Measurements from ENCODE around the gene ERV3-1.
"Not testable (repeated sequence)": the region's sequence is repeated elsewhere in the genome, so short reads cannot be mapped to it uniquely, and the experiment has no call there.

Gene ERV3-1

DNA sequence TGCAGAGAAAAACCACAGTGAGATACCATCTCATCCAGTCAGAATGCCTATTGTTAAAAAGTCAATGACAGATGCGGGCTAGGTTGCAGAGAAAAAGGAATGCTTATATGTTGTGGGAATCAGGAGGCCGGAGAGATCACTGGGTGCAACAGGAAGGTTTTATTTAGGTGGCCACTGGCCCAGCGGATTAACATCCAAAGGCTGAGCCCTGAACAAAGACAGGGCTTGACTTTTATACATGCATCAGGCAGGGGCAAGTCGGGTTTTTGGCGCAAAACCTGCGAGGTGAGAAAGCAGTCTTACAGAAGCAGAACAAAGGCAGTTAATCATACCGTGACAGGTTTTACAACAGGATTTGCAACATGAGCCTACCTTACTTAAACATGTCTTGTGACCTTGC is 16.3 kb downstream of the ERV3-1 start:
- no peak for DNase-seq (ENCODE audit: low read depth in 2 of 2)
- TF ChIP-seq, protein P1, sequence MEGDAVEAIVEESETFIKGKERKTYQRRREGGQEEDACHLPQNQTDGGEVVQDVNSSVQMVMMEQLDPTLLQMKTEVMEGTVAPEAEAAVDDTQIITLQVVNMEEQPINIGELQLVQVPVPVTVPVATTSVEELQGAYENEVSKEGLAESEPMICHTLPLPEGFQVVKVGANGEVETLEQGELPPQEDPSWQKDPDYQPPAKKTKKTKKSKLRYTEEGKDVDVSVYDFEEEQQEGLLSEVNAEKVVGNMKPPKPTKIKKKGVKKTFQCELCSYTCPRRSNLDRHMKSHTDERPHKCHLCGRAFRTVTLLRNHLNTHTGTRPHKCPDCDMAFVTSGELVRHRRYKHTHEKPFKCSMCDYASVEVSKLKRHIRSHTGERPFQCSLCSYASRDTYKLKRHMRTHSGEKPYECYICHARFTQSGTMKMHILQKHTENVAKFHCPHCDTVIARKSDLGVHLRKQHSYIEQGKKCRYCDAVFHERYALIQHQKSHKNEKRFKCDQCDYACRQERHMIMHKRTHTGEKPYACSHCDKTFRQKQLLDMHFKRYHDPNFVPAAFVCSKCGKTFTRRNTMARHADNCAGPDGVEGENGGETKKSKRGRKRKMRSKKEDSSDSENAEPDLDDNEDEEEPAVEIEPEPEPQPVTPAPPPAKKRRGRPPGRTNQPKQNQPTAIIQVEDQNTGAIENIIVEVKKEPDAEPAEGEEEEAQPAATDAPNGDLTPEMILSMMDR (IDR thresholded peaks at IDR 0.05; ENCODE audit: low read depth, low read length), result no peak
- no peak overlapping the region for H3K4me3 ChIP-seq (replicated peaks in 1 of 2; ENCODE audit: low read depth in 2 of 2, low read length in 2 of 2)

DNA sequence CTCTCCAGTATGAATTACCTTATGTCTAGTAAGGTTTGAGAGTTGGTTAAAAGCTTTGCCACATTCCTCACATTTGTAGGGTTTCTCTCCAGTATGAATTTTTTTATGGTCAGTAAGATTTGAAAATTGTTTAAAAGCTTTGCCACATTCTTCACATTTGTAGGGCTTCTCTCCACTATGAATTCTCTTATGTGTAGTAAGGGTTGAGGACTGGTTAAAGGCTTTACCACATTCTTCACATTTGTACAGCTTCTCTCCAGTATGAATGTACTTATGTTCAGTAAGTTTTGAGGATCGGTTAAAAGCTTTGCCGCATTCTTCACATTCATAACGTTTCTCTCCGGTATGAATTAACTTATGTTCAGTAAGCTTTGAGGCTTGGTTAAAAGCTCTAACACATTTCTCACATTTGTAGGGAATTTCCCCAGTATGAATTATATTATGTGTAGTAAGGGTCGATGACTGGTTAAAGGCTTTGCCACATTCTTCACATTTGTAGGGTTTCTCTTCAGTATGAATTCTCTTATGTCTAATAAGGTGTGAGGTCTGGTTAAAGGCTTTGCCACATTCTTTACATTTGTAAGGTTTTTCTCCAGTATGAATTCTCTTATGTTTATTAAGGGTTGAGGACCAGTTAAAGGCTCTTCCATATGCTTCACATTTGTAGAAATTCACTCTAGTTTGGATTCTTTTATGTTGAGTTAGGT is 27.8 kb downstream of the ERV3-1 start:
- DNase-seq (ENCODE audit: low read depth in 2 of 2), result no peak
- TF ChIP-seq, protein P1 (IDR thresholded peaks at IDR 0.05; ENCODE audit: low read depth, low read length), result no peak
- H3K4me3 ChIP-seq (replicated peaks in 1 of 2; ENCODE audit: low read depth in 2 of 2, low read length in 2 of 2), result no peak overlapping the region

DNA sequence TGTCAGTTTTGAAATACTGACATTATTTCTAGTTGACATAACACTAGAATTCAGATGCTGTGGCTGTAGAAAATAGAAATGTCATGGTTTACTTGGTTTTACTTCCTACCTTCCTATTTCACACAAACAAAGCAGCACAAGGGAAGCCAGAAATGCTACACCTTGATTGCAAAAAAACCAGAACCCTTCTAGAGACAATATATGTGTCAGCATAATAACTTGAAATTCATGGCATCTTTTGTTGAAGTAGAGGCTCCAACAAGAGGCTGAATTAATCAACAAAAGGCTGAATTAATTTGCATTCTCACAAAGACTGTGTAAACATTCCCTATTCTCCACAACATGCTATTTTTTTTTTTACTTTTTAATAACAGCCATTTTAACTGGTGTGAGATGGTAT is 40.9 kb downstream of the ERV3-1 start:
- no peak overlapping the region for H3K4me3 ChIP-seq (replicated peaks in 1 of 2; ENCODE audit: low read depth in 2 of 2, low read length in 2 of 2)
- TF ChIP-seq, protein P1 (IDR thresholded peaks at IDR 0.05; ENCODE audit: low read depth, low read length), result no peak
- DNase-seq (ENCODE audit: low read depth in 2 of 2), result no peak

DNA sequence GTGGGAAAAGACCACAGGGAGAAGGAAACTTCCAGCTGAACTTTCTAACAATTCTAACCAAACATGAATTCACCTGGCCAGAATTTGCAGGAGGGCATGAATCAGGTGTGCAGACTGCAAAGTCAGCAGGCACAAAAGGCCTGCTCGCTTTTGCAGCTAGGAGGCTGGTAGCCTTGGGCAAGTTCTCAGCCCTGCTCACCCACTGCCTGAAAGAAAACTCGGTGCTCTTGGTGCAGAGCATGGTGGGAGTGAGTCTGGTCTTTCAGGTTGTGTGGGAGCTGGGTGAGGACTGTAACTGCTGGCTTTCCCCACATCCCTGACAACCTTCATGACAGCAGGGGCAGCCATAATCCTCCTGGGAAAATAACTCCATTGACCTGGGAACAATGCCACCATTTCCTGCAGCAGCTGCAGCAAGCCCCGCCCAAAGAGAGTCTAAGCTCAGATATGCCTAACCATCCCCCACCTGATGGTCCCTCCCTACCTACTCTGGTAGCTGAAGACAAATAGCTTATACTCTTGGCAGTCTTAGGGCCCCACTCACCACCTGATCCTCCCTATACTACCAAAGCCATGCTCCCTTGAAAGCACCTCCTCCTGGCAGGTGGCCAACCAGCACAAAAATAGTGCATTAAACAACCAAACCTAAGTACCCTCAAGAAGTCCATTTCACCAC is 47.3 kb downstream of the ERV3-1 start:
- no peak for DNase-seq (ENCODE audit: low read depth in 2 of 2)
- TF ChIP-seq, protein P1 (IDR thresholded peaks at IDR 0.05; ENCODE audit: low read depth, low read length), result no peak
- no peak overlapping the region for H3K4me3 ChIP-seq (replicated peaks in 1 of 2; ENCODE audit: low read depth in 2 of 2, low read length in 2 of 2)

DNA sequence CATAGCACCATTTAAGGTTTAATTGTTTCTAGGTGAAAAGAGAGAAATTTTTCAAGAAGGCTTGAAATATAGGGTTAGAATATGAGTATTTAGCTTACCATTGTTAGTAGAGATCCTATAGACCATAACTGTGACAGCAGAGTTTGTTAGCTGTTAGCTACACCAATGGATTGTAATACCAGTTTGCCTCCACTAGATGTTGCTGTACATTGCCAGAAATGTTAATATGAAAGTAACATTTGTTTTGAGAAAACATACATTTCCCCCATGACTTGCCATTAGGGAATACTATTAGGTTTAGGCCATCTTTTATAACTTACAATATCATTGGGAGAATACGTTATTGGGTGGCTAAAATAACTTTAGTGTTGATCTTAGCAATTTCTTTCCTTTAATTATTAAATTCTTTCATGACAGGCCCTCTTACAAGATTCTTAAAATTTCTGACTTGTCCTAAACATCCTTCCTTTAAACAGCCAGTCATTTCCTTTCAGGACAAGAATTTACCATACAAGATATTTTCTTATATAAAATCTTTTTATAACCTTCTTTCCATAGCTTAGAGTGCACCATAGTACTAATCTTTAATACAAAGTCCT is 55.1 kb downstream of the ERV3-1 start:
- TF ChIP-seq, protein P1 (IDR thresholded peaks at IDR 0.05; ENCODE audit: low read depth, low read length), result peak; percentile 73
- DNase-seq (ENCODE audit: low read depth in 2 of 2), result peak; percentile 66 to 69
- no peak overlapping the region for H3K4me3 ChIP-seq (replicated peaks in 1 of 2; ENCODE audit: low read depth in 2 of 2, low read length in 2 of 2)

DNA sequence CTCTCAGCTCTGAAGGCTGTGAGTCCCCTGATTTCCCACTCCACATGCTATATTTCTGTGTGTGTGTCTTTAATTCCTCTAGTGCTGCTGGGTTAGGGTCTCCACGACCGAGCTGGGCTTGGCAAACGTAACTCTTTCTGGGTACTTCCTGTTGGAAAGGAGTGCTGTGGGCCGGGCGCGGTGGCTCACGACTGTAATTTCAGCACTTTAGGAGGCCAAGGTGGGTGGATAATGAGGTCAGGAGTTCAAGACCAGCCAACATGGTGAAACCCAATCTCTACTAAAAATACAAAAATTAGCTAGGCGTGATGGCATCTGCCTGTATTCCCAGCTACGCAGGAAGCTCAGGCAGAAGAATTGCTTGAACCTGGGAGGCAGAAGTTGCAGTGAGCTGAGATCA is 55.8 kb downstream of the ERV3-1 start:
- DNase-seq (ENCODE audit: low read depth in 2 of 2); H3K4me3 ChIP-seq (replicated peaks in 1 of 2; ENCODE audit: low read depth in 2 of 2, low read length in 2 of 2): not testable (repeated sequence)

DNA sequence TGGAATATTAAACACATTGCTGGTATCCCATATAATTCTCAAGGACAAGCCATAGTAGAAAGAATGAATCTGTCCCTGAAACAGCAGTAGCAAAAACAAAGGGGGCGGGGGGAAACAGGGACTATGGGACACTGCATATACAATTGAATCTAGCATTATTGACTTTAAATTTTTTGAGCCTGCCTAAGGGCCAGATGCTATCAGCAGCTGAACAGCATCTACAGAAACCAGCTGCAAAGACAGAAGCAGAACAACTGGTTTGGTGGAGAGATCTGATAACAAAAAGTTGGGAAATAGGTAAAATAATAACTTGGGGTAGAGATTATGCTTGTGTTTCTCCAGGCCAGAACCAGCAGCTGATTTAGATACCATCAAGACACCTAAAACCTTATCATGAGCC is 57.7 kb downstream of the ERV3-1 start:
- not testable (repeated sequence) for H3K4me3 ChIP-seq (replicated peaks in 1 of 2; ENCODE audit: low read depth in 2 of 2, low read length in 2 of 2); DNase-seq (ENCODE audit: low read depth in 2 of 2)

Data from cardiac fibroblast (primary cell).